Thyroid gland (tissue), 4 donors: ENCODE data around the gene PEX14.

ENCODE experiments used
- CTCF ChIP-seq, 6 experiments: fragments of 200-600 bp in 3 of 6; fragments of 450-650 bp in 3 of 6; sonication (generic) in 3 of 6; IDR thresholded peaks; one replicate each; pipeline ENCODE4 v1.5.1; 2016 to 2019; ENCODE audit warnings: antibody characterized with exemption in 6 of 6, mild to moderate bottlenecking in 2 of 6, inconsistent platforms in 1 of 6, moderate library complexity in 1 of 6
- POLR2A ChIP-seq, 2 donors: fragments of 450-650 bp; IDR thresholded peaks; one replicate each; pipeline ENCODE4 v1.6.1; 2017; ENCODE audit warnings: antibody characterized with exemption in 2 of 2, mild to moderate bottlenecking in 2 of 2, moderate library complexity in 1 of 2

DNA sequence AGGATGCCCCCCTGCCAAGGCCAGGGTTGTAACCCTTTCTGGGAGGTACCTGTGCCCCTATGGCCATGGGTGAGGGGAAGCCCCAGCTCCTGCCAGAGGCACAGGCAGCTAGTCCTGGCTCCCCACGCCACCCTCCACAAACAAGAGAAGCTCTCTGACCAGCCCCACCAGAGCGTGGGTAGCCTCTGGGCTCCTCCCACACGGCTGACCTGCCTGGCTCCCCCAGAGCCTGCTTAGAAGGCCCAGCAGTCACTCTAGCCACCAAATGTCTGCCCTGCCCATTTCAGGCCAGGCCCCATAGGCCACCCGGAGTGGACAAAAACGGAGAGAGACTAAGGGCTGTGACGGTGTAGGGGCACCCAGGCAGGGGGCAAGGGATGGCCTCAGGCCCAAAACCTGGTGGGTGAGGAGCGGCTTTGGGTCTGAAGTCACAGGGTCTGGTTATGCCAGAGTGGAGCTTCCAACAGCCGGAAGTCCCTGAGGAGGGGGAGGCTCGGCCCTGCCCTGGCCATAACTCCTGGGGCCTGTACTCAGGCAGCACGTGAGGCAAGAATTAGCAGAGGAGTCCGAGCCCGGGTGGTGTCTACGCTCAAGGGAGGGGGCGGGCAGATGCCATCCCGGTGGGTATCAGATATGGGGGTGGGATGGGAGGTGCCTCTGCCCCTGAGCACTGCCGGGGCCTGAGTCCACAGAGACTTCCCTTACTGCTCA lies 166.2 kb downstream of the PEX14 start:
- TF ChIP-seq CTCF (IDR thresholded peaks at IDR 0.05) (no peak), POLR2A (IDR thresholded peaks at IDR 0.05) (no peak)
